Upper lobe of left lung (tissue), 4 donors: ENCODE measurements around the gene CHURC1.

Experiments
- CTCF ChIP-seq, 6 experiments: fragments of 450-650 bp in 4 of 6; fragments of 200-600 bp in 2 of 6; sonication (generic) in 2 of 6; IDR thresholded peaks; one replicate each; pipeline ENCODE4 v1.5.1; 2016 to 2019; ENCODE audit warnings: antibody characterized with exemption in 6 of 6
- POLR2AphosphoS5 ChIP-seq, 2 donors: sonication (generic); formaldehyde crosslinking; IDR thresholded peaks; one replicate each; pipeline ENCODE4 v1.5.1; 2017; ENCODE audit warnings: antibody characterized with exemption in 2 of 2

GRCh38 chr14:64877846-64878245, 36.4 kb upstream of the CHURC1 start:
- TF ChIP-seq CTCF (IDR thresholded peaks at IDR 0.05) (no peak), POLR2AphosphoS5 (IDR thresholded peaks at IDR 0.05) (no peak)
